ENCODE results near the gene MAD2L1BP.

MAD2L1BP gene

GRCh38 chr6:43616725-43617472 is 18.7 kb upstream of the MAD2L1BP start:
- no peak for TF ChIP-seq CTCF (IDR thresholded peaks at IDR 0.05; ENCODE audit: borderline replicate concordance, control extremely low read depth, extremely low read depth, insufficient read depth, missing control alignments)
- in situ Hi-C loops (cut with MboI; ENCODE audit: low sequenced_read_pairs, unreplicated experiment), result no loop called here

GRCh38 chr6:43621078-43621835 is 14.4 kb upstream of the MAD2L1BP start:
- TF ChIP-seq CTCF (IDR thresholded peaks at IDR 0.05; ENCODE audit: borderline replicate concordance, control extremely low read depth, extremely low read depth, insufficient read depth, missing control alignments), result no peak
- DNase-seq (ENCODE audit: low spot score), result no peak
- in situ Hi-C loops (cut with MboI; ENCODE audit: low sequenced_read_pairs, unreplicated experiment), result no loop called here

More at GRCh38 chr6:43616725-43617472, 18.7 kb upstream of the MAD2L1BP start:
- DNase-seq (ENCODE audit: low spot score), result no peak

GRCh38 chr6:43621836-43622180 is 13.8 kb upstream of the MAD2L1BP start:
- DNase-seq (ENCODE audit: low spot score), result no peak
- no peak for TF ChIP-seq CTCF (IDR thresholded peaks at IDR 0.05; ENCODE audit: borderline replicate concordance, control extremely low read depth, extremely low read depth, insufficient read depth, missing control alignments)
- in situ Hi-C loops (cut with MboI; ENCODE audit: low sequenced_read_pairs, unreplicated experiment), result no loop called here

- in situ Hi-C loops (cut with MboI; ENCODE audit: low sequenced_read_pairs, unreplicated experiment), result no loop called here
- TF ChIP-seq CTCF (IDR thresholded peaks at IDR 0.05; ENCODE audit: borderline replicate concordance, control extremely low read depth, extremely low read depth, insufficient read depth, missing control alignments), result no peak
- no peak for DNase-seq (ENCODE audit: low spot score)
Observed at GRCh38 chr6:43622541-43622940, 13.1 kb upstream of the MAD2L1BP start.

- in situ Hi-C loops (cut with MboI; ENCODE audit: low sequenced_read_pairs, unreplicated experiment), result no loop called here
- no peak for DNase-seq (ENCODE audit: low spot score)
- no peak for TF ChIP-seq CTCF (IDR thresholded peaks at IDR 0.05; ENCODE audit: borderline replicate concordance, control extremely low read depth, extremely low read depth, insufficient read depth, missing control alignments)
Observed at GRCh38 chr6:43623880-43624785, 11.5 kb upstream of the MAD2L1BP start.

- in situ Hi-C loops (cut with MboI; ENCODE audit: low sequenced_read_pairs, unreplicated experiment), result no loop called here
- no peak for TF ChIP-seq CTCF (IDR thresholded peaks at IDR 0.05; ENCODE audit: borderline replicate concordance, control extremely low read depth, extremely low read depth, insufficient read depth, missing control alignments)
- no peak for DNase-seq (ENCODE audit: low spot score)
Observed at GRCh38 chr6:43624786-43625288, 10.8 kb upstream of the MAD2L1BP start.

All from GM13976 (cell line).